GM12865 (cell line): ENCODE measurements around the gene DLST.

Experiments
- DNase-seq: peaks from one replicate; pipeline ENCODE4 v3.0.0; 2010; ENCODE audit warnings: low read depth
- H3K4me3 ChIP-seq: 2 replicates; pipeline ENCODE4 v1.5.1; 2011; ENCODE audit warnings: mild to moderate bottlenecking, low read depth, low read length, control low read depth
- TF ChIP-seq, protein P1 (sequence below): IDR thresholded peaks from 2 replicates; pipeline ENCODE4 v1.5.1; 2011; ENCODE audit warnings: low read length, control low read depth, low read depth, inconsistent platforms; ENCODE audit not compliant: insufficient read depth; ENCODE audit errors: missing control alignments

The DLST gene

DNA sequence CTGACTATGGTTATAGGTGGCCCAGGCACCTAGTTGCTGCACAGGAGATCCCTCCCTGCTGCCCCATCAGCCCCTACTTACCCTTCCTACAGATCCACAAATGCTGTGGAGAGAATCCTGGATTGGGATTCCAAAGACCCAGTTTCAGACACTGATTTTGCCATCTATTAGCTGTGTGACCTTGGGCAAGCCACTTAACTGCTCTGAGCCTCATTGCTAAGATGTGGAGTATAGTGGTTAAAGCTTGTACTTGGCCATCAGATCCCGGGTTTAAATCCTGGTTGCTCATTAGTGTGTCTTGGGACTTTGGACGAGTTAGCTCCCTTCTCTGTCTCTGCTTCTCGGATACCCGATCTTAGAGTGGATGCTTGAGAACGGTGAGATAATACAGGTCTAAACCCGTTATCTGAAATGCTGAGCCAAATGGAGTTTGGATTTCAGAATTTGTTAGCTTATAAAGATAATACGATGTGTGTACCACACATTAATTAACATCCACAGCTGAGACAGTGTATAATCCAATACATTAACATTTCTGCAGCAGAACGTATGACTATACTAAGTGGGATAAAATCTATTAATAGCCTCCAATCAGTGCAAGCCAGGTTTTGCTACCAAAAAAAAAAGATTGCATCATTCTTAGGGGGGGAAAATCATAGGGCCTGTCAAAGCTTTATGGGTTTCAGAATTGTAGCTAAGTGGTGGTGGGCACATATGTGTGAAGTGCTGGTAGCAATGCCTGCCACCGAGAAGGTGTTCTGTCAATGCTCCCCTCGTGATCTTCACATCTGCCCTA is 21.8 kb upstream of the DLST start:
- DNase-seq = no peak
- TF ChIP-seq, protein P1, sequence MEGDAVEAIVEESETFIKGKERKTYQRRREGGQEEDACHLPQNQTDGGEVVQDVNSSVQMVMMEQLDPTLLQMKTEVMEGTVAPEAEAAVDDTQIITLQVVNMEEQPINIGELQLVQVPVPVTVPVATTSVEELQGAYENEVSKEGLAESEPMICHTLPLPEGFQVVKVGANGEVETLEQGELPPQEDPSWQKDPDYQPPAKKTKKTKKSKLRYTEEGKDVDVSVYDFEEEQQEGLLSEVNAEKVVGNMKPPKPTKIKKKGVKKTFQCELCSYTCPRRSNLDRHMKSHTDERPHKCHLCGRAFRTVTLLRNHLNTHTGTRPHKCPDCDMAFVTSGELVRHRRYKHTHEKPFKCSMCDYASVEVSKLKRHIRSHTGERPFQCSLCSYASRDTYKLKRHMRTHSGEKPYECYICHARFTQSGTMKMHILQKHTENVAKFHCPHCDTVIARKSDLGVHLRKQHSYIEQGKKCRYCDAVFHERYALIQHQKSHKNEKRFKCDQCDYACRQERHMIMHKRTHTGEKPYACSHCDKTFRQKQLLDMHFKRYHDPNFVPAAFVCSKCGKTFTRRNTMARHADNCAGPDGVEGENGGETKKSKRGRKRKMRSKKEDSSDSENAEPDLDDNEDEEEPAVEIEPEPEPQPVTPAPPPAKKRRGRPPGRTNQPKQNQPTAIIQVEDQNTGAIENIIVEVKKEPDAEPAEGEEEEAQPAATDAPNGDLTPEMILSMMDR = no peak
- no peak overlapping the region for H3K4me3 ChIP-seq

DNA sequence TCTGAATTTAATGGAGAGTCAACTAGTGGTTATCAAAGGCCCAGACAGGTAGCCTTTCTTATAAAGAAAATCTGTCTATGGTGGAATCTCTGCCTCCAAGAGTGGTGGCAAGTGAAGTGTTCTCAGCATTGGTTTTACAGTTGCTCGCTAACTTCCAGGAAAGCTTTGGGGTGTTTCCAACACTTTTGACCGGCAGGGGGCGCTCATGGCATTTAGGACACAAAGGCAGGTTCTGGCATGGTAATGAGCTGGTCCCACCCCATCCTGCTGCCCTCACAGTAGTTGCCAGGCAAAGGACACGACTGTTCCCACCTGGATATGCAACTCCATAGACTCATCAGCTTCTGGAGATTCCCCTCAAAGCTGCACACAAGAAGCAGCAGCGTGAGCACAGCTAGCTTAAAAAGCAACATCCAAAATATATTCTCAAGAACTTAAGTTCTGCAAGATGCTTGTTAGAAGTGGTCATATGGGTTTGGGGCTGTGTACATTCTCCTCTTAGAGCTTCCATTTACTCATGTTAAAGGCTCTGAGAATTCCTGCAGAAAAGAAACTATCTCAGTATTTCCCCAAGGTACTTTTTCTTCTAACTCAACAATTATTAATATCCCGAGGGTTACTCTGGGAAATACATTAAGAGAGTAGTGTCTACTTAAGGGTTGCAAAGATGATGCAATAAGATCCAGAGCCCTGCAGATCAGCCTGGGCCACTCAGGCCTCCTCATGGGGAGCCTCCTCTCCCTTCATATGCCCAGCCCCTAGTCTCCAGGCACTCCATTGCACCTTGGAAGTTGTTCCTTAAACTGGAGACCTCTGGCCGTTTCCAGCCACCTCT is 20.6 kb upstream of the DLST start:
- TF ChIP-seq, protein P1 = peak; percentile 85
- DNase-seq = peak; percentile 90
- no peak overlapping the region for H3K4me3 ChIP-seq

DNA sequence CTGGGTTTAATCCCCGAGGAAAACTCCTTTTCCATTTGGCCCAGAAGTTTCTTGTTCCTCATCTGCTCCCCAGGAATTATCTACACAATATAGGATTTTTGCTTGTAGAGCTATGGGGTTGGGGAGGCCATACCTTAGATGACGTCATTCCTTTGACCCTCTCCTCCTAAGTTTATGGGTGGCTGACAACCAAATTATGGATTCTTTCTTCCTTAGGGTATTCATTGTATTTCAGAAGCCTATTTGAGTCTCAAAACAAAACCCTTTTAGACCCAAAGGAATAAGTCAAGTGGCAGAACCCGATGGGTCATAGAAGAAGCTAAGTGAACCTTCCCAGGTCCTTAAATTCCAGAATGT is 20.0 kb upstream of the DLST start:
- no peak for DNase-seq
- H3K4me3 ChIP-seq = no peak overlapping the region
- TF ChIP-seq, protein P1 = no peak

DNA sequence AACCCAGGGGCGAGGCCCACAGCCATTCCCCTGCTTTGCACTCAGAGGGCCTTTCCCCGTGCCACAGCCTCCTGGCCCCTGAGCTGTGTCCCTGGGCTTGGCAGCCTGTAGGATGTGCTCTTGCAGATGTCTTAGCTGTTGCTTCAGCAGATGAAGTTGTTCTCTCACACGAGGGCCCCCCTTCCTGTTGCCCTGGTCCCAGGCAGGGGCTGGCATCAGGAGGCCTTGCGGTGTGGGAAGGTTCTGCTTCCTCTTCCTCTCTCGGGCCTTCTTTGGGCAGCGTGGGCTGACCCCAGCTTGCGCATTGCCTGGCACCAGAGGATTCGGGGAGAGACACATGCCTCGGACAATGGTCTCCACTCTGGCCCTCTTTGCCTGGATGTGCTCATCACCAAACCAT is 18.4 kb upstream of the DLST start:
- TF ChIP-seq, protein P1 = no peak
- no peak for DNase-seq

DNA sequence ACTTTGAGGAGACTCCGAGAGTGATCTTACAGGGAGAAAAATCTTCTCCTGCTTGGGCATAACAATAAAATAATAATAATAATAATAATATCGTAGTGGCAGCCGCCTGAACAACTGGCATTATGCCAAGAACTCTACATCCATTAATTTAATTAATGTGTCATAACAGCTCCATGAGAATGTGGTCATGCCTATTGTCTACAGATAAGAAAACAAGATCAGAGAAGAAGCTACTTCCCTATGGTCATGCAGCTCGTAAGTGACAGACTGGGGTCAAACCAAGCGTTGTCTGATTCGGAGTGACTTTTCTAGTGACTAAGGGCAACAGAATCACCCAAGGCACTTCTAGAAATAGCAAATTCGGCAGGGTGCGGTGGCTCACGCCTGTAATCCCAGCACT is 17.5 kb upstream of the DLST start:
- no peak overlapping the region for H3K4me3 ChIP-seq
- TF ChIP-seq, protein P1 = no peak
- DNase-seq = no peak

More for the DNA sequence above, 18.4 kb upstream of the DLST start:
- H3K4me3 ChIP-seq = no peak overlapping the region

DNA sequence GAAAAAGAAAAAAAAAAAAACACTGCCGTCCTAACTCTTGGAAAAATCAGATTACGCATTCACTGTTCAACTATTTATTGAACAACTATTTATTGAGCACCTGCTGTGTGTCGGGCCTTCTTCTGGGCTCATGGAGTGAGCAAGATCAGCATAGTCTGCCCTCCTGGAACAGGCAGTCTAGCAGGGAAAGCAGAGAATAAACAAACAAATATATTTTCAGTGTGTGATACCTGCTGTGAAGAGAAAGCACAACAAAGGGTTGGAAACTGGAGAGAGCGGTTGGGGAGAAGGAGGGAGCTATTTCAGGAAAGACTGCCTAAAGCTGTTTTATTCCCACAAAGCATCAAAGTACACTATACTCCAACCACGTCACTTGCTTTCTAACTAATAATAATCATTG is 16.6 kb upstream of the DLST start:
- DNase-seq = no peak
- TF ChIP-seq, protein P1 = no peak
- no peak overlapping the region for H3K4me3 ChIP-seq
